Tongue (tissue), 2 donors: Measurements from ENCODE around the gene ARL10. TPM values are rescaled to one million over a fixed set of nuclear protein-coding genes. Genes with fewer than 3 reads are reported as not detected.

Experiments
- DNase-seq: peaks from one replicate; pipeline ENCODE4 v3.0.0-alpha.2; 2015
- total RNA-seq: library from RNA; depleted of rRNA; stranded (reverse); fragments of >200 nt; gene quantifications from one replicate; pipeline ENCODE4 v1.2.3, GENCODE V29; 2014

ARL10 gene
- total RNA-seq, 1 donor from 2014 or later, result 10.6 TPM

GRCh38 chr5:176410486-176411180 is 45.3 kb downstream of the ARL10 start:
- no peak for DNase-seq

DNA sequence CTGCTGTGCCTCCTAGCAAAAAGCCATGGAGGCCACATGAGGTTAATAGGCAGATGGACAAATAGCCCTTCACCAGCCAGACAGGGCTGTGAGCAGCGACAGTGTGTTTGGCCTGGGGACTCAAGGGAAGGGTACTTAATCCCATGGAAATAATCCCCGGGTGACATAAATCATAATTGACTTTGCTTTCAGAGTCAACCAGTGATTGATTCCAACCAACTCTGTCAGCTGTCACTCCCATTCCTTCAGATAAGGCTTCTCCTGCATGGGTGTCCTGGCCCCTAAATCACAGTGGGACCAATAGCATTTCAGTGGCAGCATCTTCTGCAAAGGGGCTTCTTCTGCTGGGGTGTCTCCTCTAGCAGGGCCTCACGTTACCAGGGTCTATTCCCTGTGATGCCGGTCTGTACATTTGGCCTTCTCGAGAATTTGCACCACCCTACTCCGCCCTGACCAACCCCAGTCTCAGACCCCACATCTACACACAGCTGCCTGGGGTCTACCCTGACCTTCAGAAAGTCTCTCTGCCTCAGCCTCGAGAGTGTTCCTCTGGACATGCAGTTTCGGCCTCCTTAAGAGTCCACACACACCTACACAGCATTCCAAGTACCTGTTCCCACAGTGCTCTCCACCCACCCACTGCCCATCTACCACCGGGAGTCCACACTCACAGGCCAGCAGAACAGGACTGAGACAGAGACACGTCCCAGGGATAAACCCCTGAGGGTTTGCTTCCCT is 47.4 kb downstream of the ARL10 start:
- DNase-seq, result no peak

GRCh38 chr5:176413255-176413565 is 47.9 kb downstream of the ARL10 start:
- no peak for DNase-seq

- DNase-seq, result no peak
Observed at GRCh38 chr5:176413709-176414191, 48.5 kb downstream of the ARL10 start.

- DNase-seq, result no peak
Observed at GRCh38 chr5:176414704-176415103, 49.4 kb downstream of the ARL10 start.

GRCh38 chr5:176415240-176415951 is 50.1 kb downstream of the ARL10 start:
- DNase-seq, result peak; percentile 19

DNA sequence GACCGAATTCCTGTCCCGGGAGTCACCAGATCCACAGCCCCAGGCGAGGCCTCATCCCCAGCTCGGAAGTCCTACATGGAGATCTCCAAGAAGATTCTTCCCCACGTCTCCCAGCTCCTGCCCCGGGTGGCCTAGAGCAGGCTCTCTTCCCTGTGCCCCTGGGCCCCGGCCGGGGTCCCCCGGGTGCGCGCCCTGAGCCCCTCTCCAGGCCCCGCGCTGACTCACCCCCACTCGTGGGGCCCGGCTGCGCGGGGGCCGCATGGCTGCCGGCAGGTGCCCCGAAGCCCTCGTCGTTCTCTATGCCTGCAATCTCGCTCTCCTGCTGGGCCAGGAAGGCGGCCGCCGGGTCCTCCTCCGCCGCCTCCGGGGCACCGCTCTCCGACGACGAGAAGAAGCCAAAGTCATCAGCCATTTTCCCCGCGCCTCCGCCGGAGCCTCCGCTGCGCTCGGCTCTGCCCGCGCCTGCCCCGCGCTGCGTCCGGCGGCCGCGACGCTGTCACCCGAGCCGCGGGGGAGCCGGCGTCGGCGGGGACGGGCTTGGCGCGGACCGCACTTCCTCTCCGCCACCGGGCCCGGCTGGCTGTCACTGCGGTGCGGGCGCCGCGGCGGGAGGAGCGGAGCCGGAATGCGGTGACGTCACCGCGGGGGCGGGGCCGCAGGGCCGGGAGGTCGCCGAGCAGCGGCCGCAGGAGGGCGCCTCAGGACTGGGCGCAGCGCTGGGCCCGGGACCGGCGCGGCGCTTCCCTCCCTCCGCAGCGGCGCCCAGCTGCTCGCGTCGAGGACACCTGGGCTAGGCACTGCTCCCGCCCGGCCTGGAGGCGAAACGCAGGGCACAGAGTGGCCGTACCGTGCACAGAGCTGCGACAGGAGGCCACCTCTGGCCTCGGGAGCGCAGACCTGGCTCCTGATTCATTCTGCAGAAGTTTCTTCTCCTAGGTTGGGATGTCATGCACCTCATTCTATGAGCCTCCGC is 51.0 kb downstream of the ARL10 start, which contains the start of gene CLTB:
Gene CLTB, minus strand, starts transcription at position 588 of the 973 bp plus-strand sequence. Its CDS starts 176 bp downstream, at position 412.
- DNase-seq, result peak; percentile 94

DNA sequence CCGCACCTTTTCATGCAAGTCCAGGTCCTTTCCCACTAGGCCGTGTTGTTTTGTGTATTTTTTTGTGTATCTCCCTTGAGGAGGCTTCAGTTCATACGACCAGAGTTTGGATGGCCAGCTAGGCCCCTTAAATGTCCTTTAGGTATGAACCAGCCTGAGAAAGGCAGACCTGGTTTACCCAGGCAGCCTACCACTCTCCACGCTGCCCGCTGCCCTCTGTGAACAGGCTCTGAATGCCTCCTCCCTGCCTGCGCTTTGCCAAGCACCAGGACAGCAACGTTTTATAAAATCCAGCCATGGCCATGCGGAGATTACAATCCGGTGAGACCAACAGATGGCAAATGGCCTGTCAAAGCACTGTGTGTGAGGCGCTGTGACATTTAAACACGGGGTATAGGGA is 51.7 kb downstream of the ARL10 start:
- DNase-seq, result no peak

DNA sequence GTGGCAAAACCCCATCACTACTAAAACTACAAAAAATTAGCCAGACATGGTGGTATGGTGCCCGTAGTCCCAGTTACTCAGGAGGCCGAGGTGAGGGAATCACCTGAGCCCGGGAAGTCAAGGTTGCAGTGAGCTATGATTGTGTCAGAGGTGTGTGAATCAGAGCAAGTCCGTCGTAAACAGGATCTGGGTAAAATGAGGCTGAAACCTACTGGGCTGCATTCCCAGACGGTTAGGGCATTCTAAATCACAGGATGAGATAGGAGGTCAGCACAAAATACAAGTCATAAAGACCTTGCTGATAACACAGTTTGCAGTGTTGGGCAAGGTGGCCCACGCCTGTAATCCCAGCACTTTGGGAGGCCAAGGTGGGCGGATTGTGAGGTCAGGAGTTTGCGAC is 53.0 kb downstream of the ARL10 start:
- no peak for DNase-seq

GRCh38 chr5:176420086-176420485 is 54.8 kb downstream of the ARL10 start:
- DNase-seq, result no peak

GRCh38 chr5:176420972-176421544 is 55.8 kb downstream of the ARL10 start:
- DNase-seq, result no peak

DNA sequence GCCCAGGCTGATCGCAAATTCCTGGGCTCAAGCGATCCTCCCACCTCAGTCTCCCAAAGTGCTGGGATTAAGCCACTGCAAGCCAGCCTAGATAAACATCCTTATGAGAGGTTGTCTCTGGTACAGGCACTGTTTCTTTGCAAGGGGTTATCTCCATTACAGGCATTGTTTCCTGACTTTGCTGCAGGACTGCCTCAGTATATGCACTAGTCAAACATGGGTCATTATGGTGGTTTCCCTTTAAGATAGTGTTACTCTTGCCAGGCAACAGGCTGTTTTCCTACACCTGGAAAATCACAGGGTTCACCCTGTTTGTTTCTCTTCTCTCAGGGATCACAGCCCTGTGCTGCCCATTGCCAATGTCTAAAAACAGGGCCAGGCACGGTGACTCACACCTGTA is 58.9 kb downstream of the ARL10 start:
- no peak for DNase-seq

- no peak for DNase-seq
Observed at GRCh38 chr5:176425138-176425537, 59.9 kb downstream of the ARL10 start.

GRCh38 chr5:176425791-176426190 is 60.5 kb downstream of the ARL10 start:
- DNase-seq, result no peak

GRCh38 chr5:176426876-176427275 is 61.6 kb downstream of the ARL10 start:
- DNase-seq, result no peak

DNA sequence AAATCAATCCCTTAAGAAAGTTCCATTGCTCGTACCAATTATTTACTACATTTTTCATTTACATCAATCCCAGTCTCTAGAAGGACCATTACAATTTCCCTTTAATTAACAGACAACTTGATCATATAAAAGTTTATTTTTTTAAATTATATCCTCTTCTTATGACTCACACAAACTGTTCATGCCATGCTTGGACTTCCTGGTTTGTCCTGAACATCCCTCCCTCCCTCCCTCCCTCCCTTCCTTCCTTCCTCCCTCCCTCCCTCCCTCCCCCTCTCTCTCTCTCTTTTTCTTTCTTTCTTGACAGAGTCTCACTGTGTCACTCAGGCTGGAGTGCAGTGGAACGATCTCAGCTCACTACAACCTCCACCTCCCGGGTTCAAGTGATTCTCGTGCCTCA is 62.7 kb downstream of the ARL10 start:
- no peak for DNase-seq

DNA sequence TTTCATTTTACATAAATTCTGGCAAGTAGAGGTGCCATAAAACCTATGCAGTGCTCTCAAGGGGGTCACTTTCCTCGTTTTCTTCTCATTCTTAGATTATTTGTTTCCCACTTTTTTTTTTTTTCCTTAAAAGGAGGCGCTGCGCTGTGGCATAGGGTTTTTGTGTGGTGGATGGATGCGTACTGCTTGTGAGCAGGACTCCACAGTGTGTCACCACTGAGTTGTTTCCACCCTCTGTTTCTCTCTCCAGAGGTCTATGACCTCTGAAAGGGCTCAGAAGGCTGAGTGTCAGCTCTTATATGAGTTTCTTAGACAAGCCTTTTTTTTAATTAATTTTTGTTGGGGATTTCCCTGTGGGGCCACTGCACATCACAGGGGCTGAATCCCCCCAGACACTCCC is 64.7 kb downstream of the ARL10 start:
- DNase-seq, result no peak
